Stimulated activated CD4-positive, alpha-beta T cell treated with anti-CD3 and anti-CD28 coated beads, Interleukin-15, amount 100 ng/mL, for 48 hours (primary cell): ENCODE measurements around the gene LYZL6.
"Not testable (repeated sequence)": the region's sequence is repeated elsewhere in the genome, so short reads cannot be mapped to it uniquely, and the experiment has no call there.

Source experiments
- DNase-seq, 2 donors: peaks; one replicate each; pipeline ENCODE4 v3.0.0-alpha.2; 2020; ENCODE audit warnings: low read depth in 2 of 2

Gene LYZL6

DNA sequence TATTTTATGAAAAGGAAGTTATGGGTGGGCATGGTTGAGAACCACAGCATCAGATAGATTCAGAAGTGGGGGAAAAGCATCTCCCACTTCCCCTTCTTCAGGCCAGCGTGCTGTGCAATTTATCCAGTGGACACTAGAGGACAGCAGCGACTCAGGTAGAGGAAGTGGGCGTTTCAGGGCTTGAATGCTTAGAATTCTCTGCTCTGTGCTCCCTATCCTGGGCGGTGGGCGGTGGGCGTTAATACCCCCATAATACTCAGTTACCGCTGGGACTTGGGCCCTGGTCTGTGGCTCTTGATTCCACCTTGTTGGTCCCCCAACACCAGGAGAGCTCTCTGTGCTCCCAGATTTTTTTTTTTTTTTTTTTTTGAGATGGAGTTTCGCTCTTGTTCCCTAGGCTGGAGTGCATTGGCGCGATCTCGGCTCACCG lies 3.7 kb upstream of the LYZL6 start:
- peak; percentile 10 to 40 for DNase-seq

DNA sequence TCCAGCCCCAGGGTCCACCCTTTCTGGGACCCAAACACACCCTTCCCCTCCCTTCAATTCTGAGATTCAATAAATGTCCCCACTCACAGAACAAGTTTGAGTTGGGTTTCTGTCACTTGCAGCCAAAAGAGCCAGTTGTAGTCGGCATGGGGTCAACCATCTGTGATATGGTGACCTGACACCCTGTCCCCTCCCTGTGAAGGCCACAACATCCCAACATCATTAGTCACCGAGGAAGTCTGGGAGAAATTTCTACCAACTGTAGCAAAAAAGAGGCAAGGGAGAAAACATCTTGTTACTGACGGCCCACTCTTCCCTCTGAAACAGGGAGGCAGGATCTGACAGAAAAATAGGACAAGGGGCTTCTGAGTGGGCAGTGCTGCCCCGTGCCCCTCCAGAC lies 638 bp upstream of the LYZL6 start:
- no peak for DNase-seq

DNA sequence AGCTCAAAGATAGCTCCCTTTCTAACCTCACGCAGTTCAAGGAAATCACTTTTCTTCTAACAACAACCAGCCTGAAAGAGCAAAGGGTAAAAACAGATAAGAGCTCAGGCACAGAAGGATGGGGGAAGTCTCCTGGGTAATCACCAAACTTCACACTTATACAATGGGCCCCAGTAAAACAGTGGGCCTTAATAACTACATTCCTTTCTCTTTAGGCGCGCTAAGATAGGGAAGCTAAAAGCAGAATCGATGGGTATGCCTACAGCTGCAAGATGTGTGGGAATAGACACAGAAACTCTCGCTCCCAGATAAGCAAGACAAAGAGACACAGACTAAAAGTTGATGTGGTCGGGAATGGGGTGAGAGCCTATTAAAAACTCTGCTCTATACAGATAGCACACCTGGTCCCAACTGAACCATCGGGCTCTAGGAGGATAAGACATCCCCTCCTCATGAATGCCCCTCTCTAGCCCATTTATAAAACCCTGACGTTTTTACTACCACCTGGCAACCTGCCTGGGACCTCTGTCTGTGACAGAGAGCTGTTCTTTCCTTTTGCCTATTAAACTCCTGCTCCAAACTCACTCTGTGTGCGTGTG lies 826 bp downstream of the LYZL6 start:
- DNase-seq: no peak

DNA sequence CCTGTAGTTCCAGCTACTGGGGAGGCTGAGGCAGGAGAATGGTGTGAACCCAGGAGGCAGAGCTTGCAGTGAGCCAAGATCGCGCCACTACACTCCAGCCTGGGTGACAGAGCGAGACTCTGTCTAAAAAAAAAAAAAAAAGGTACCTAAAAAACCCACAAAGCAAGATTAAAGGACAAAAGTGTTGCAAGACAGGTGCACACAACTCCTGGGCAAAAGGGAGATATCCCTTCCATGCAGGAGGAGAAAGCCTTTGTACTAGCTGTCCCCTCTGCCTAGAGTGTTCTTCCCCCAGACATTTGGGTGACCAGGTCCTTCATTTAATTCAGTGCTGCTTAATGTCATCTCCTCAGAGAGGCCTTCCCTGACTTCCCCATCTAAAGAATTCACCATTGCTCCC lies 5.0 kb downstream of the LYZL6 start:
- DNase-seq: not testable (repeated sequence)

DNA sequence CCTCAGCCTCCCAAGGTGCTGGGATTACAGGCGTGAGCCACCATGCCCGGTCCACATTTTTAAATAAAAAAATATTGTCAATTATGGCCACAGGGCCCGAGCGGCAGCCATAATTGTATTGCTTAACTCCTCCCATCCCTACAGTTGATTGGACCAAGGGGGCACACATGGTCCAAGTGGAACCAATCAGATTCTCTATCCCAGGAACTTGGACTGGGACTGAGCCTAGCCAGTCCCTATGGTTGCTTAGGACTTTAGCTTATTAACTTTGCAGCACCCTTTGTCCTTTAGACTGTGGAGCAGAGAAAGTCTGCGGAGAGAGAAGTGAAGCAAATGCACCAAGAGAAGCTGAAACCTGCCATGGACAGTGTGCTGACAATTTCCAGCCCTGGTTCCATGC lies 7.5 kb downstream of the LYZL6 start:
- DNase-seq: no peak

DNA sequence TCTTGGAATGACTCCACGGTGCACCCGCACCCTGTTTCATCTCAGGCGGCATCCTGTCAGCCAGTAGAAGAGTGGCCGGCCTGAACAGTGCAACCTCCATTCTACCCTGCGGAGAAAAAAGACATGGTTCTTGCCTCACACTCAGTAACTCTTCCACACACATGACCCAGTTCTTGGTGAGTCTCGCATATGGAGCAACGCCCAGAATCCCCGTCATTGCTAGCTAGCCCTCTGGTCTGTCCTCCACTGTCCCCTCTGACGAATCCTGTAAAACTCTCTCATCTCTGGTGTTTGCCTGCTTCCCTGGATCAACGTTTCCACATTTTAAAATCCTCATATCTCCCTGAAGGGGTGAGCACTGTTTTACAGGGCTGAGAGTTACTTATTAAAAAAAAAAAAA lies 8.8 kb downstream of the LYZL6 start:
- no peak for DNase-seq

DNA sequence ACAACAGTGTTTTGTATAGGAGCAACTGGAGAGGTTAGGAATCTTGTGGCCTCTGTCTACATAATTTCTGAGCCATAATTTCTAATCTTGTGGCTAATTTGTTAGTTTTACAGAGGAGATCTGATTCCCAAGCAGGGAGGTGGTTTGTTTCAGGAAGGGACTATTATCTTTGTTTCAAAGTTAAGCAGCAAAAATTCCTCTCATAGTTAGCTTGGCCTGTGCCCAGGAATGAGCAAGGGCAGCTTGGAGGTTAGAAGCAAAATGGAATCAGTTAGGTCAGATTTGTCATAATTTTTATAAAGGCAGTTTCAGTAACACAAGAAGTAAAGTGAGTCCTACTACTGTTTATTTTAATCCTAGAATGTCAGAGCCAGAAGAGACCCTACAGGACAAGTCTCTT lies 10.9 kb downstream of the LYZL6 start:
- no peak for DNase-seq

DNA sequence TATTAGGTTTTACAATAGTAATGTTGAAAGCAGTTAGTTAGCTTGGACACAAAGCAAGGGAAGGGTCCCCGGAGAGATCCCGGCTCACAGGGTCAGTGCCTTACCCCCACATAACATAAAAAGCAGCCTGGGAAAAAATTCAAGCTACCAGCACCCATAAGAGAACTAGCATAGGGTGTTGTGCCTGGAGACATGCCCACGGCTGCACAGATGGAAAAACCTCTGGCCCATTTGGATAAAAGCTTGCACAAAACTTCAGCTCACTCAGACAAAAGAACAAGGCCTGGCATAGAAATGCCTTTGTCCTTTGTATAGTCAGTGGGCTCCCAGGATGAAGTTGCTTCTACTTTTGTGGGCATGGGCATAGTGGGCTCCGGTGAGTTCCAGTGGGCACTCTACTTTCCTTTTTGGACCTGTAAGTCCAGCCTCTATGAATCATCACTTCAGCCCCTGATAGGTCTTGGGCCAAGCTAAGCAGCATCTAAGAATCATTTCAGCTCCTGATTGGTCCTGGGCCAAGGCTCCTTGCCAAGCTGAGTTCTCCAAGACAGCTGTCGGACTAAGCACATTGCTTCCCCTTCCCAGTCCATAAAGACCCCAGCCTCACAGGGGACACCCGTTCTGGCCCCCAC lies 11.6 kb downstream of the LYZL6 start:
- DNase-seq: no peak

DNA sequence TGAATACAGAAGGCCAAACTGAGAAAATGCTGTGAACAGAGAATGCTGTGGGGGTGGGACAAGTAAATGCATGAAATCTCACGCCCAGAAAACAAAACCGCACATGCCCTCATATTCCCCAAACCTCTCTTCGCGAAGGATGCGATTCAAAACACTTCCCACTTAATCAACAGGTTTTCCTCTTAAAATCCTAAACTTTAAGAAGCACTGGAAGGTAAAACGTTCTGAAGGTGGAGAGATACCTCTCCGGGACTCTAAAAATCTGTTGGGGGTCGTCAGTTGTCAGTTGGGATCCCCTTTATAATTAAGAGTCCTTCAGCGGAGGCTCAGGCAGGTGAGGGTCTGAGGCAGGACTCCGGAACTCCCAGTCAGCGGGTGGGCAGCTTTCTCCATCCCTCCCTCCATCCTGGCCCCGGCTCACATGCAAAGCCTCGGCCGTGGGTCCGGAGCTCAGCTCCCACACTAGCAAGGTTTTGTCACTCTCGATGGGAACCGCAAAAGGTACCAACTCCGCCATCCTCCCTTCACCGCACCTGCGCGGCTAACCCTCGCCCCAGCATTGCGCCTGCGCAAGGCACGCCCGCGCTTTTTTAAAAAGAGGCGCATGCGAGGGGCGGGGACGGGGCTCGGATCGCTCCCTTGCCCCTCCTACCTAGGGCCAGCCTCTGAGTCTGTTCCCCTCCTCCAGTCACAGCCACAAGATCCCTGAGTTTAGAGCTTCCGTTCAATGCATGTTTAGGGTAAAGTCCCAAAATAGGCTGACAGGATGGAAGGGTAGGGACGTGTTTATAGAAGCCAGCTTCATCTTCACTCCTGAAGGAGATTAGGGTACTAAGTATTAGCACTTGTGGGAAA lies 13.1 kb downstream of the LYZL6 start, which contains the start of gene RDM1:
RDM1 (minus strand) TSS at position 563 of the 855 bp plus-strand sequence; CDS start at position 517, 46 bp downstream.
- peak; percentile 81 to 88 for DNase-seq

DNA sequence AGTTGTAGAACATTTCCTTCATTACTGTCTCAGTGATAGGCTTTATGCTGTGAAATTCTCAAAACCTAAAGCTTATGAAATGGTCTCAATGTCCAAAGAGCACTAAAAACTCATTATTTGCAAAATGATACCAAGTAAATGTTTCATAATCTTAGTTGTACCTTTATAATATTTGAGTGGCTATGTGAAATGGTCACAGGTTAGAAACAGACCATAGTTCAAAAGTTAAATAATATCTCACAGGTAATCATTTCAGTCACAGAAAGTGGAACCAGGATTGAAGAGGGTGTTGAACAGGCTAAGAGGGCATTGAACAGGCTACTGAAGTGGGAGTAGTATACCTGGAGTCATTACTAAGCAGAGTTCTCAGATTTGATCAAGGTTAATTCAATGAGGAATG lies 15.8 kb downstream of the LYZL6 start:
- no peak for DNase-seq

DNA sequence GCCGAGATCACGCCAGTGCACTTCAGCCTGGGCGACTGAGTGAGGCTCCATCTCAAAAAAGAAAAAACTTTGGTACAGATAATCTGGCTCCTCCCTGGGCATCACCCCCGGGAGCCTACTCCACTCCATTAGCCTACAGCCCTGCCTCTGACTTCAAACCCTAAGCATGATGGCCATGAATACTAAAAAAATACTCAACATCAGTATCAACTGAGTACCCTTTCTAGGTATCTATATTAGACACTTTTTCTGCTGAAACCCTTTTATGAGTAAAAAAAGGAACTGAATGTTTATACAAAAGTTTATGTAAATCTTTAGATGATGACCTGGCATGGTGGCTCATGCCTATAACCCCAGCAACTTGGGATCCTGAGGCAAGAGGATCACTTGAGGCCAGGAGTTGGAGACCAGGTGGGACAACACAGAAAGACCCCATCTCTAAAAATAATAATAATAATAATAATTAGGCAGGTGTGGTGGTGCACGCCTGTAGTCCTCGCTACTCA lies 19.9 kb downstream of the LYZL6 start:
- DNase-seq: no peak

DNA sequence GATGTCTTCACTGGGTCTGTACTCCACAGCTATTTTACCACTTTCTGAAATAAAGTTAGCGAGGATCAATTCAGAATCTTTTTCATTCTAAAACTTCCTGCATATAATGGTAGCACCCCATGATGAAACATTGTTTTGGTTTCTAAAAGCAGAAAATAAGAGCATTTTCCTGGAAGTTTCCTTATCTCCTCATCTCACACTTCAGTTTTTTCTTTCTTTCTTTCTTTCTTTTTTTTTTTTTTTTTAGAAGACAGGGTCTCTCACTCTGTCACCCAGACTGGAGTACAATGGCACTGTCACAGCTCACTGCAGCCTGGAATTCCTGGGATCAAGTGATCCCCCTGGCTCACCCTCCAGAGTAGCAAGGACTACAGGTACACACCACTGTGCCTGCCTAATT lies 23.3 kb downstream of the LYZL6 start:
- no peak for DNase-seq

DNA sequence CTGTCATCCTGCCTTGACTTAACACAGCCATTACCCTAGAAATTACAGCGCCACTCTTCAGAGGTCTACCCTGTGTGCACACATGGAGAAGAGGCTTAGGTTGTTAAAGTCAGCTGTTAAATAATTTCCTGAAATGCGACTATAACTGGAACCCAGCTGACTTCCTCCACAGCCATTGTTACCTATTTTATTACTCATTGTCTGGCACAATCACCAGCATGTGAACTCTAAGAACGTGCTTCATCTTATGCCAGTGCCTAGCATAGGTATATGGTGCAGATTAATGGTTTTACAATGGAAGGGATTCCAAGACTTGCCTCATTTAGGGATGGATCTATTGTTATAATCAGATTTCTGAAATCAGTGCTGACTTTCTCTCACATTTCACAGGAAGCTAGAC lies 24.8 kb downstream of the LYZL6 start:
- no peak for DNase-seq

DNA sequence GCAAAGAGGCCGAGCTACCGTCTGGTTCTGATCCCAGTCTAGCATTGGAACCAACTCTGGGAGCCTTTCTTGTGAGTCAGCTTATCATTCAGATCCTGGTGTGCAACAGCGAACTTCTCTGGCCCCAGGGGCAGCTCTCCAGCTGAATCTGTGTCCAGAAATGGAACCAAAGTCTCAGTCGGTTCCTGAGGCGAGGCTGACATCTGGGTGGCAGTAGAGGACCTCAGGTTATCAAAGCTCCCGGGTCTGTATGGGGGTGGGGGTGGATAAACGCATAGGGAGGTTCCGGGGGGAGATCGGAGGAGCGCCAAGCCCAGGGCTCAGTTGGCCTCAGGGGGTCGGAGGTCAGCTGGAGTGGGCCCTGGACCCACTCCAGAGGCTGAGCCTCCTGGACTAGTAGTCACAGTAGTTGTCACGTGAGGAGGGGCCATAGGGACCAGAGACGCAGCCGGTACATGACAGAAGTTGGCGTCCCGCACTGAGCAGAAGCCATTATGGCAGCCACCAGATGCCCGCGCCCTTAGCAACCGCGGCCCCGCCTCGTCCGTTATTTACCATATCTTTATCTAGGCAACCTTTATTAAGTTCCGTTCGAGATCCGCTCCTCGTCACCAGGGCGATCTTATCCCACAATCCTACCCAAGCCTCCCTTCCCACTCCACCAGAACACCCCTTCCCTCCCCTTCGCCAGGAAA lies 25.8 kb downstream of the LYZL6 start:
- DNase-seq: no peak

DNA sequence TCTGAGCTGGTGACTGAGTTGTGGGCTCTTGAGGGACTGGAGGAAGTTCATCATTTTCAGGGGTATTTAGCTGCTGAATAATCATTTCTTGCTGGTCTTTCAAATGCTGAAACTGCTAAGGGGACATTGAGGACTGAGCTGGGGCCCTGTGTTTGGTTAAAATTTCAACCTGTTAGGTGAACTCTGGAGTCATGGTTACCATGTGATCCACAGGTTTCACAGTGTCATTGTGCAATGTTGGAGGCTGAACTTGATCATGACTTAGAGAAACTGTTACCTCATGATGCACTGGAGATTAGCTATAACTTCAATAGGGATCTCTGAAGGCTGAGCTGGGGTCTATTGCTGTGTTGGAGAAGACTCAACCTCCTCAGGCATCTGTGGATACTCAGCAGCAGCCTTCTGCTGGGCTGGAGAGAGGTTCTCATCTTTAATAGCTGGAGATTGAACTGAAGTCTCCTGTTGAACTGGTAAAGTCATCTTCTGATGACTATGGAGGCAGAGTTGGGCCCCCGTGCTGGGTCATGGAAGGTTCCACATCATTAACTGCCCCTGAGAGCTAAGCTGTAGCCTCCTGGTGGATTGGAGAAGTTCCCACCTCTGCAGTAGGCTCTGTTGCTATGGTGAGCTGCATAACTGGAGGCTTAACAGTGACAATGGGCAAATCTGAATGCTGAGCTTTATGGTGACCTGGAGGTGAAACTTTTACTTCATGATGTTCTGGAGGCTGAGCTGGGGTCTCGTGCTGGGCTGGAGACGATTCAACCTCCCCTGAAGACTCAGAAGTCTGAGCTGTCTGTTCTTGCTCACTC lies 28.2 kb downstream of the LYZL6 start:
- DNase-seq: no peak

DNA sequence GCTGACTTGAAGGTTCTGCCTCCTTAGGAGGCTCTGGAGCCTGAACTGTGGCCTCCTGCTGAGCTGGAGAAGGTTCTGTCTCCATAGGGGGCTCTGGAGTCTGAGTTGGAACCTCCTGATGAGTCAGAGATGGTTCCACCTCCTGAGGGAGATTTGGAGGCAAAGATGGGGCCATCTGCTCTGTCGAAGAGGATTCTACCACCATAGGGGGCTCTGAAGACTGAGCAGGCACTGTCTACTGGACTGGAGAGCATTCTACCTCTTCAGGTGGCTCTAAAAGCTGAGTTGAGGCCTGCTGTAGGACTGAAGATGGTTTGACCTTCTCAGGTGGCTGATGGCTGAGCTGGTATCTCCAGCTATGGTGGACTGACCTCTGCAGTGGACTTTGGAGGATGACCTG lies 29.2 kb downstream of the LYZL6 start:
- DNase-seq: no peak

DNA sequence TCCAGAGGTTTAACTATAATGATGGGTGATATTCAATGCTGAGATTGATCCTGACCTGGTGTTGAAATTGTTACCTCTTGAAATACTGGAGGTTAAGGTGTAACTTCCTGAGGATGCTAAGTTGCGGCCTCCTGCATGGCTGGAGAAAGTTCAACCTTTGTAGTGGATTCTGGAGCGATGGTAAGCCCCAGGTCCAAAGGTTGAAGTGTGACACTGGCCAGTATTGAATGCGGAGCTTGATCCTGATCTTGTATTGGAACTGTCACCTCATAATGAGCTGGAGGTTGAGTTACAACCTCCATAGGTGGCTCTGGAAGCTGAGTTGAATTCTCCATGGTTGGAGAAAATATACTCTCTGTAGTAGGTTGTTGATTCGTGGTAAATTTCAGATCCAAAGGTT lies 29.9 kb downstream of the LYZL6 start:
- DNase-seq: no peak

DNA sequence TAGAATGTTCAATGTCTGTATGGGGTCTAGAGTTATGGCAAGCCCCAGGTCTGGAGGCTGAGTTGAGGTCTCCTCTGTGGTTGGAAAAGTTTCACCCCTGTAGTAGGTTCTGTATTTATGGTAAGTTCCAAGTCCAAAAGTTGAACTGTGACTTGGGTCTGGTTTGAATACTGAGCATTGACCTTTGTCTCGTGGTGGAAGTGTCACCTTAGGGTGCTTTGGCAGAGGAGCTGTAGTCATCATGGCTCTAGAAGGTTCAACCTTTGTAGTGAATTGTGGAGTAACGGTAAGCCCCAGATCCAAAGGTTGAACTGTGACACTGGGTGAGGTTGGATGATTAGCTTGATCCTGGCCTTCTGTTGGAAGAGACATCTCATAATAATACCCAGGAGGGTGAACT lies 30.6 kb downstream of the LYZL6 start:
- DNase-seq: no peak

DNA sequence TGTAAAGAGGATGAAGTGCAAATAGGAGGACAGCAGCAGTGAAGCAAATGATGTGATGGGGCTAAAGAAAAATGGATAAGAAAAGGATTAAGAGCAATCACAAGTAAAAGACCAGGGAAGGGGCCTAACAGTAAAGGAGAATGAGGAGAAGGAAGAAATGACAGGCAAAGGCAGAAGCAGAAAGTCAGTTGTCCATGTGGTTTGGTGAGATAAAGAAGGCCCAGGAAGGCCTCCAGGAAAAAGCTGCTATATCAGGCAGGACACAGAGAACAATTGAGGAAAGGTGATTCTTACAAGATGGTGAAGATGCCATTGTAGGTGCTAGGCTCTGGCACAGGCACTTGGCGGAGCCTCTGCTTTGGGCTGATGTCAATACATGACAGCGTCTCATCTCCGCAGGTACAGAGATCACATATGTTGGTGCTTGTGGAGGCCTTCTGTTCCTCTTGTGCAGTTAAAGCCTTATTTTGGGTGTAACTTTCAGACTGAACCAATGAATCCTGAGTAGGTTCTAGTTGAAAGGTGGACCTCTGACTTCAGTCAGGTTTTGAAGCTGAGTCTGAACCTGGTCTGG lies 31.1 kb downstream of the LYZL6 start:
- DNase-seq: no peak

DNA sequence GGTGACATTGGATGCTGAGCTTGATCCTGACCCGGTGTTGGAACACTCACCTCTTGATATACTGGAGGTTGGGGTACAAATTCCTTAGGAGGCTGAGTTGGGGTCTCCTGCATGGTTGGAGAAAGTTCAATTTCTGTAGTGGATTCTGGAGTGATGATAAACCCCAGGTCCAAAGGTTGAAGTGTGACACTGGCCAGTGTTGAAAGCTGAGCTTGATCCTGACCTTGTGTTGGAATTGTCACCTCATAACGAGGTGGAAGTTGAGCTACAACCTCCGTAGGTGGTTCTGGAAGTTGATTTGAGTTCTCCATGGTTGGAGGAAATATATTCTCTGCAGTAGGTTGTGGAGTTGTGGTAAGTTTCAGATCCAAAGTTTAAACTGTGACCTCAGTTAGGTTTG lies 34.1 kb downstream of the LYZL6 start:
- no peak for DNase-seq

DNA sequence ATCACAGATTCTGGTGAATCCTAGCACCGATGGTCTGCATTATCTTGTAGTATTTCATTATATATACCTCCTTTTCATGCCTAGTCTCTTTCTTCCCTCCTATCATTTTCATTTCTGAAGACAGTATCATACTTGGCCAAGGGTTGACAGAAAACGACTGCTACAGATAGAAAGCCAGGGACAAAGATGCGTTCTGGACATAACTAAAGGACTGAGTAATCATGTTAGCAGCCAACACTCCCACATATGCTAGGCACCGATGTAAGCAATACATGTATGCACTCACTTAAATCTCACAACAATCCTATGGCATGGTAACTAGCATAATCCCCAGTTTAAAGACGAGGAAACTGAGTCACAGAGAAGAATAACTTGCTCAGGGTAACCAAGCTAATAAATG lies 35.8 kb downstream of the LYZL6 start:
- no peak for DNase-seq
